HL-60 (cell line): ENCODE data around the gene TEKT2.
A peak's percentile ranks its signal among the peaks of the same experiment; 100 is the strongest.

Source experiments
- DNase-seq, 2 experiments: peaks; one replicate each; pipeline ENCODE4 v3.0.0-alpha.2; 2010 to 2020; ENCODE audit warnings: low read depth in 1 of 2, low spot score in 1 of 2
- H3K27ac ChIP-seq: fragments of 250-450 bp; sonication (Bioruptor Pico); replicated peaks from 2 replicates; pipeline ENCODE4 v1.5.1; 2020; ENCODE audit warnings: mild to moderate bottlenecking, moderate library complexity
- H3K27me3 ChIP-seq: fragments of 250-450 bp; sonication (Bioruptor Pico); 2 replicates; pipeline ENCODE4 v1.5.1; 2021; ENCODE audit warnings: mild to moderate bottlenecking, moderate library complexity; ENCODE audit not compliant: insufficient read depth, poor library complexity, severe bottlenecking
- H3K4me3 ChIP-seq: replicated peaks from 2 replicates; pipeline ENCODE4 v1.5.1; 2011; ENCODE audit warnings: mild to moderate bottlenecking, control low read depth, low read length; ENCODE audit not compliant: insufficient read depth
- GABPA ChIP-seq: IDR thresholded peaks from 2 replicates; pipeline ENCODE4 v1.6.1; 2012; ENCODE audit warnings: low read depth
- POLR2AphosphoS5 ChIP-seq: IDR thresholded peaks from 2 replicates; pipeline ENCODE4 v1.6.1; 2012; ENCODE audit warnings: low read depth
- SPI1 ChIP-seq: IDR thresholded peaks from 2 replicates; pipeline ENCODE4 v1.6.1; 2012; ENCODE audit warnings: low read depth, mild to moderate bottlenecking, borderline replicate concordance
- TF ChIP-seq, protein P1 (sequence below): IDR thresholded peaks from 2 replicates; pipeline ENCODE4 v1.6.1; 2012; ENCODE audit warnings: low read depth; ENCODE audit not compliant: insufficient replicate concordance
- TF ChIP-seq, protein P2 (sequence below): IDR thresholded peaks from one replicate; pipeline ENCODE4 v1.5.1; 2011; ENCODE audit warnings: low read length, control low read depth, inconsistent platforms; ENCODE audit not compliant: insufficient read depth

The TEKT2 gene

DNA sequence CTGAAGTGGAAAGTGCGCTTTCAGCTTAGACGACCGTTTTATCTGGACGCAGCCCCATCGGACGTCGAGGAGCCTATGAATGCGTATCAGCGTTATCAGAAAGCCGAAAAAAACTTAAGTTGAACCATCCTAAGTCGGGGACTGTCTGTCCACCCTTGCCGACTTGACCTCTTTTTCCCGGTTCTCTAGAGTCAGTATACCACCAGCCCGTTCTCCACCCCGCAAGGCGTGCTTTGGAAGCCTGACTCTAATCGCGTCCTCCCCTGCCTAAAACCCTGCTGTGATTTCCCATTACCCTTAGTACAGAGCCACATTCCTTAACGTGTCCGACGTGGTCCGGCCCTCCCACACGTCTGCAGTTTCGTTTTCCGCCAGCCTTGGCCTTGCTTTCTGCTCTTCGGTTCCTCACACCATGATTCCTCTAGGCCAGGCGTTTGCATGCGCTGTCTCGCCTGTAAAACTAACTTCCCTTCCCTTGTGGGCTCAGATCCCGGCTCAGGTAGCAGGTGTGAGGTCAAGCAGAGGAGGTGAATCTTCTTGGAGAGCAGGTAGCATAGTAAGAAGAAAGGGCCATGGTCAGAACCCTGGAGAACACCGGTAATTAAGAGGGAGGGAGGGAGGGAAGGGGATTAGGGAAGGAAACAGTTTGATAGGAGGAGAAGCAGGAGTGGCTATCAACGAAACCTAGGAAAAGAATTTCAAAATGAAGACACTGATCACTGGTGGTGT, 5.7 kb downstream of the TEKT2 start:
- TF ChIP-seq, protein P1, sequence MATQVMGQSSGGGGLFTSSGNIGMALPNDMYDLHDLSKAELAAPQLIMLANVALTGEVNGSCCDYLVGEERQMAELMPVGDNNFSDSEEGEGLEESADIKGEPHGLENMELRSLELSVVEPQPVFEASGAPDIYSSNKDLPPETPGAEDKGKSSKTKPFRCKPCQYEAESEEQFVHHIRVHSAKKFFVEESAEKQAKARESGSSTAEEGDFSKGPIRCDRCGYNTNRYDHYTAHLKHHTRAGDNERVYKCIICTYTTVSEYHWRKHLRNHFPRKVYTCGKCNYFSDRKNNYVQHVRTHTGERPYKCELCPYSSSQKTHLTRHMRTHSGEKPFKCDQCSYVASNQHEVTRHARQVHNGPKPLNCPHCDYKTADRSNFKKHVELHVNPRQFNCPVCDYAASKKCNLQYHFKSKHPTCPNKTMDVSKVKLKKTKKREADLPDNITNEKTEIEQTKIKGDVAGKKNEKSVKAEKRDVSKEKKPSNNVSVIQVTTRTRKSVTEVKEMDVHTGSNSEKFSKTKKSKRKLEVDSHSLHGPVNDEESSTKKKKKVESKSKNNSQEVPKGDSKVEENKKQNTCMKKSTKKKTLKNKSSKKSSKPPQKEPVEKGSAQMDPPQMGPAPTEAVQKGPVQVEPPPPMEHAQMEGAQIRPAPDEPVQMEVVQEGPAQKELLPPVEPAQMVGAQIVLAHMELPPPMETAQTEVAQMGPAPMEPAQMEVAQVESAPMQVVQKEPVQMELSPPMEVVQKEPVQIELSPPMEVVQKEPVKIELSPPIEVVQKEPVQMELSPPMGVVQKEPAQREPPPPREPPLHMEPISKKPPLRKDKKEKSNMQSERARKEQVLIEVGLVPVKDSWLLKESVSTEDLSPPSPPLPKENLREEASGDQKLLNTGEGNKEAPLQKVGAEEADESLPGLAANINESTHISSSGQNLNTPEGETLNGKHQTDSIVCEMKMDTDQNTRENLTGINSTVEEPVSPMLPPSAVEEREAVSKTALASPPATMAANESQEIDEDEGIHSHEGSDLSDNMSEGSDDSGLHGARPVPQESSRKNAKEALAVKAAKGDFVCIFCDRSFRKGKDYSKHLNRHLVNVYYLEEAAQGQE, result peak; percentile 41
- TF ChIP-seq GABPA, result no peak
- TF ChIP-seq POLR2AphosphoS5, result no peak
- TF ChIP-seq, protein P2, sequence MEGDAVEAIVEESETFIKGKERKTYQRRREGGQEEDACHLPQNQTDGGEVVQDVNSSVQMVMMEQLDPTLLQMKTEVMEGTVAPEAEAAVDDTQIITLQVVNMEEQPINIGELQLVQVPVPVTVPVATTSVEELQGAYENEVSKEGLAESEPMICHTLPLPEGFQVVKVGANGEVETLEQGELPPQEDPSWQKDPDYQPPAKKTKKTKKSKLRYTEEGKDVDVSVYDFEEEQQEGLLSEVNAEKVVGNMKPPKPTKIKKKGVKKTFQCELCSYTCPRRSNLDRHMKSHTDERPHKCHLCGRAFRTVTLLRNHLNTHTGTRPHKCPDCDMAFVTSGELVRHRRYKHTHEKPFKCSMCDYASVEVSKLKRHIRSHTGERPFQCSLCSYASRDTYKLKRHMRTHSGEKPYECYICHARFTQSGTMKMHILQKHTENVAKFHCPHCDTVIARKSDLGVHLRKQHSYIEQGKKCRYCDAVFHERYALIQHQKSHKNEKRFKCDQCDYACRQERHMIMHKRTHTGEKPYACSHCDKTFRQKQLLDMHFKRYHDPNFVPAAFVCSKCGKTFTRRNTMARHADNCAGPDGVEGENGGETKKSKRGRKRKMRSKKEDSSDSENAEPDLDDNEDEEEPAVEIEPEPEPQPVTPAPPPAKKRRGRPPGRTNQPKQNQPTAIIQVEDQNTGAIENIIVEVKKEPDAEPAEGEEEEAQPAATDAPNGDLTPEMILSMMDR, result no peak
- TF ChIP-seq SPI1, result no peak
- Histone ChIP-seq H3K27me3 (no peaks in the 10 kb centered on the region), H3K4me3 (peak overlapping the region; percentile 97), H3K27ac (peak overlapping the region; percentile 77)
- peak in 1 of 2 experiments; percentile 56 for DNase-seq

DNA sequence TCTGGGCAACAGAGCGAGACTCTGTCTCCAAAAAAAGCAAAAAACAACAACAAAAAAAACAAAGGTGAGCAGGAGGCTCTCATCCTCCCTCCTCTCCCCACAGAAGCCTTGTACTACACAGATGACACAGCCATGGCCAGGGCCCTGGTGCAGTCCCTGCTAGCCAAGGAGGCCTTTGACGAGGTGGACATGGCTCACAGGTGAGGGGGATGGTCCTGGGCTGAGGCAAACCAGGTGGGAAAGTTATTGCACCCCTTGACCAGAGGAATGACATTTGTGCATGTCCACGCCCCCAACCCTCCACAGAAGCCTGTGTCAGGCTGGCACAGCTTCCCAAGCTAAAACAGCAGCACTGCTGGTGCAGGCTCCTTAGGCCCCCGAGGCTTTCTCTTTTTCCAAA, 7.2 kb downstream of the TEKT2 start:
- Histone ChIP-seq H3K27ac (no peak overlapping the region), H3K27me3 (no peaks in the 10 kb centered on the region), H3K4me3 (no peak overlapping the region)
- no peak for TF ChIP-seq GABPA
- TF ChIP-seq, protein P1, result no peak
- TF ChIP-seq SPI1, result no peak
- no peak for DNase-seq

DNA sequence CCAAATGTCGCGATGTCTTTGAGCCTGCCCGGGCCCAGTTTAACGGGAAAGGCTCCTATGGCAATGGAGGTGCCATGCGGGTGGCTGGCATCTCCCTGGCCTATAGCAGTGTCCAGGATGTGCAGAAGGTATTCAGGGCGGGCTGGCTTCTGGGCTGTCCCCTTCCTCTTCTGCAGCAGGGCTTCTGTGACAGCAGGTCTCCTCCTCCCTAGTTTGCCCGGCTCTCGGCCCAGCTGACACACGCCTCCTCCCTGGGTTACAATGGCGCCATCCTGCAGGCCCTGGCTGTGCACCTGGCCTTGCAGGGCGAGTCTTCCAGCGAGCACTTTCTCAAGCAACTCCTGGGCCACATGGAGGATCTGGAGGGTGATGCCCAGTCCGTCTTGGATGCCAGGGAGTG, 7.8 kb downstream of the TEKT2 start:
- TF ChIP-seq POLR2AphosphoS5, result no peak
- no peak for TF ChIP-seq GABPA
- TF ChIP-seq, protein P2, result no peak
- TF ChIP-seq, protein P1, result no peak
- TF ChIP-seq SPI1, result no peak
- no peak for DNase-seq
- Histone ChIP-seq H3K27ac (no peak overlapping the region), H3K27me3 (no peaks in the 10 kb centered on the region), H3K4me3 (no peak overlapping the region)
